Stimulated activated CD4-positive, alpha-beta T cell treated with anti-CD3 and anti-CD28 coated beads, Interleukin-12 subunit alpha, Interleukin-12 subunit beta, amount 100 ng/mL, for 48 hours (primary cell): Measurements from ENCODE around the gene SELENOS.
A peak's percentile ranks its signal among the peaks of the same experiment; 100 is the strongest.

Experiments used
- DNase-seq, 3 donors: peaks; one replicate each; pipeline ENCODE4 v3.0.0-alpha.2; 2020; ENCODE audit warnings: low read depth in 2 of 3, low spot score in 1 of 3

The SELENOS gene

DNA sequence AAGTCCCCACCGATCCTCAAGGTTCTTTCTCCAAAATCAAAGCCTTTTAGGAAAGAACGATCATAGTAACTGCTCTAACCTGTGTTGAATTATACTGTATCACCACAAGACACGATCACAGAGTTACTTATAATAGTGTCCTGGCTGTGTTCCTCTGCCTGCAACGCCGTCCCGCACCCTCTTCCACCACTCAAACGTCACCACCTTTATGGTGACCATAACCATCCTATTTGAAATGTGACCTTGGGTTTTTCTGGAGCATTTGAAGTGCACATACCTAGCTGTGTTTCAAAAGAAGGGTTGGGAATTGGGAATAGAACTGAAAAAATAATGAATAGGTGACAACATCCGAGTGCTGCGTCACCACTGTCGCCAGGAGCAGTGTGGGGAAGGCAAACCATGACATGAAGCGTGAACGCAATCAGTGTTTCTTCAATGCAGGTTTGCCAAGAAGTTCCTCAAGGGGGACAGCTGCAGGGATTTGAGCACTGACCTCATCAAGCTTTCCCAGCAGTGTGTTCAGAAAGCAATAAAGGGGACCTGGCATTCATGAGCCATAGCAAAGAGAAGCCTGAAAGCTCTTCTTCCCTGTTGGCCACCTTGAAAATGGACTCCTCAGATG is 769 bp upstream of the SELENOS start:
- no peak for DNase-seq

DNA sequence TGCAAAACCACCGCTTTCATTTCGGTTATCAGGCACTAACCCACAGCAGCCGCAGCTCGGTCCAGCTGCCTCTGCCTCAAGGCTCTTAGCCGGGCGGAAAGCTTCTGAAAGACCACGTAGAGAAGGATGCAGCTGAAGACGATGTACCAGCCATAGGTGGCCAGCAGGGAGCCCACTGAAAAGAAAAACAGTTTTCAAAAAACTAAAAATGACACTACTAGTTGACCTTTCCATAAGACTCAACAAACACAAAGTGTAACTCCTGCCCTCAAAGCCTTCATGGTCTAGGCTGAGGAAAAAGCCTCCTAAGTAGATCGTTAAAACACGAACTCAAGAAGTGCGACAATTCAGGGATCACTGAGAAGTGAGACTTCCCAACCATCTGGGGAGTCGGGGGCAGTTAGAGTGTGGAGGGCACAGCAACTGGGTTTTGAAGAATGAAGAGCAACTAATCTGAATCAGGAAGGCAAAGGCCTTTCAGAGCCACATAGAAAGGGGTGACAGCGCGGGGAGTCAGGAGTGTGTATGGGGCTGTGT is 716 bp downstream of the SELENOS start:
- no peak for DNase-seq

DNA sequence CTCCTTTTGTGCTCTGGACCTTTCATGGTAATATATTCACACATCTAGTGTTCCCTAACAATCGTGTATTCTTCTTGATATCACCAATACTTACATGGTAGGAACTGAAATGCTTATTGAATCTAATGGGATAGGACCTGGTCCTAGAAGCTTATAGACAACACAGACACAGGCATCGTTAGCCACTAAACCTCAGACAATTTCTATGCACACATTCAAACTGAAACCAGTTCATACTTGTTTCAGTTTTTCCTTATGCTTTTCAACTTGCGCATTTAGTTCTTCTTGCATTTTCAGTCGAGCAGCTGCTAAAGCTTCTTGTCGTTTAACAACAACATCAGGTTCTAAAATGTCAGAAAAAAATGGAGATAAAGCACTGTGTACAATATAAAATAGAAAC is 2.3 kb downstream of the SELENOS start:
- DNase-seq: no peak

GRCh38 chr15:101273534-101273933 is 3.8 kb downstream of the SELENOS start:
- DNase-seq: no peak

- DNase-seq: no peak
Observed at GRCh38 chr15:101272584-101272983, 4.7 kb downstream of the SELENOS start.

DNA sequence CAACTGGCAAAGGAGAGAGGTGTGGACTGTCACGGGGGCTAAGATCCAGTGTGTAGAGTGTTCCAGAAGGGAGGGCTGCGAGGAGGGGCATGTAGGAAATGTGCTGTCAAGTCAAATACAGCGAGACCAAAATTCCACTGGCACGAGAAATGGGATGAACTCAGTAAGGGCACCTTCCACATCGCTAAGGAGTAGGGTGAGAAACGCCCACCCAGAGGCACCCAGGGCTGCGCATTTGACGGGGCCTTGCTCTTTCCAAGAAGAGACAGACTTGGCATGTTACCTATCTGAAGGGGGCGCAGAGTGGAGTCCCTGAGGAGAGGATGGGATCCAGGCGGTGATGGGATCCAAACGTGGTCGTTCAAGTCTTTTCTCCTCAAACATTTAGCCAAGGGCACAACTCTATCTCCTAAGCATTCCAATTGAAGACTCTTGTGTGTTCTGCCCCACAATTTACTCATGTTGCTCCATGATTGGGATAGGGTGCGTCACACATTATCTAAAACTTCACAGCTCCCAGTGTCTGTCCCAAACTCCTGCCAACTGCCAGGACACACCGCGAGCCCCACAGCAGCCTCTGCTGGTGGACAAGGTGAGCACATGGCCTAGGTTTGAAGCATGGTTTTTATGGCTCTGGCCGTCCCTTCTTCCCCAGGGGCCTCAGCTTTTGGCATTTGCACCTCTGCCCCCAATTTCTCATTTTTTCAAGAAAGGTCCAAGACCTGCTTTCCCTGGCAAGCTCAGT is 7.6 kb downstream of the SELENOS start:
- no peak for DNase-seq

DNA sequence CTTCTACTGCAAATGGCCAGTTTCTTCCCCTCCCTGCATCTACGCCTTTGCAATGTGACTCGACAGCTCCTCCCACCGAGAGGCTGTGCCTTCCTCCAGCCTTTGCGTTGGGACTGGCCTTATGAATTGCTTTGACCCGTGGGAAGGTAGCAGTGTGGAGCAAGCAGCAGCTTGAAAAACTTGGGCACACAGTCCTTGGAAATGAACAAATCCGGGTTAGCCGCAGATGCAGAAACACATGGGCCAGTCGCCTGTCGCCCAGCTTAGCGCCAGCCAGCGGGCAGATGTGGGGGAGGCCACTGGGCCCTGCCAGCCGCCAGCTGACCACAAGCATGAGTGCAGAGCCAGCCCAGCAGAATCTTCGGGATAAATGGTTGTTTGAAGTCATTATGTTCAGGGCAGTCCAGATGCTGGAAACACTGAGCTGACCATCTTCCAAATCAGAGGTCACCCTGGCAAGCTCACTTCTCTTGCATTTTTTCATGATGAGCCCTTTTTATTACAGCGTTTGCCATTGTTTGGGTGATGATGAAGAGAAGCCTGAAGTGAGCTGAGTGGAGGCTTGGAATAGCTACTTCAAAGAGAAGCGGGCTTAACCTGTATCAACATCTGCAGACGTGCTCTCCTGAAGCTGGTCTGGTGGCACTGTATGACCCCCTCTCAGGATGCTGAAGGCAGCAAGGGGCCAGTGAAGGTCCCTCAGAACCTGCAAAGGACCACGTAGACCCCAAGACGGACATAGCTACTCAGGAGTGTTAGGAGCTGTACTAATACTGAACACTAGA is 9.8 kb downstream of the SELENOS start:
- no peak for DNase-seq

DNA sequence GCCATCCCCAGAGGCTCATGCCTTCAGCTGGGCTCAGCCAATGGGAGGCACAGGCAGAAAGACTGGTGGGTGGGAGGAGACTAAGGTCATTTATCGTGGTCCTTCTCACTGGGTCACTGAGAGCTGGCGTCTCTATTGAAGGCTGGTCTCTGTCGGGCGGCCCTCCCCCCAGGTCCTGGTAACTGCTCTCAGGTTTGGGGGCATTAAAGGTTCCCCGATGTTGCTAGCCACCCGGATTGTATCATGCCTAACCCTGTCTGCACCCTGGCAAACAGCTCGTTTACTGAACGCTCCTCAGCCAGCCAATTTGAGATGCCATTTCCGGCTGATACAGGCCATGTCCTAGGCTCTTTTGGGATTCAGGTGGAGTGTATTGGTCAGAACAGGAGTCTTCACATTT is 10.5 kb downstream of the SELENOS start:
- DNase-seq: no peak

DNA sequence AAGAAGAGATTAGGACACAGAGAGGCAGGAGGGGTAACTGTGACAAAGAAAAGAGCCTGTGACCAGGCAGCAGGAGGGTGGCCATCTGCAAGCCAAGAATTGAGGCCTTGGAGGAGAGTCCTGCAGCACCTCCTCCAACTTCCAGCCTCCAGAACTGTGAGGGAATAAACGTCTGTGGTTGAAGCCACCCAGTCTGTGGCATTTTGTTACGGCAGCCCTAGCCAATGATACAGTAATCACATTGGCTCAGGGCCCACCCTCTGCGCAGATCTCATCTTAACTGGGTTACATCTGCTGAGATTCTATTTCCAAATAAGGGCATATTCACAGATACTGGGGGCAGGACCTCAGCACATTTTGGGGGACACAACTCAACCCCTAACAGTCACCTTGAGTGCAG is 11.3 kb downstream of the SELENOS start:
- no peak for DNase-seq

DNA sequence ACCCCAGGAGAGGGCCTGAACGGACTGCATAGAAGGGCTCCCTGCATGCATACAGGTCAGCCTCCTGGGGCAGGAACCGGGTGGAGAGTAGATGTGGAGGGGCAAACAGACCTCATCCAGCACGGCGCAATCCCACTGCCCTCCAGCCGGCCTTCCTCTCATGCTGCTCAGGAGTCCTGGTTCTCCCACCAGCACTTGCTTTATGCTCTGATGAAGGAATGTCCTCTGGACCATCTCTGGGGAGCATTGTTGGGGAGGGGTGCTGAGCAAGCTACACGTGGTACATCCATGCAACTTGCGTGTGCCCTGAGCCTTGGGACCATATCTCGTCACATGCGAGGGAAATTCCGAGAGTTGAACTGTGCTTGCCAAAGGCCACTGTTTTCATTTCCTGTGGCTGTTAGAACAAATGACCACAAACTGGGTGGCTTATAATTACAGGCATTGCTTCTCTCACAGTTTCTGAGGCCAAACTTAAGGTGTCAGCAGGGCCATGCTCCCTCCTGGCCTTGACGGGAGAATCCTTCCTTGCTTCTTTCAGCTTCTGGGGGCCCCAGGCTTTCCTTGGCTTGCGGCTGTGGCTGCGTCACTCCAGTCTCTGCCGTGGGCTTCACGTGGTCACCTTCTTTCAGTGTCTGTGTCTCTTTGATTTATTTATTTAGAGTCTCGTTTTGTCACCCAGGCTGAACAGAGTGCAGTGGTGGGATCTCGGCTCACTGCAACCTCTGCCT is 12.2 kb downstream of the SELENOS start:
- no peak for DNase-seq

GRCh38 chr15:101264011-101264410 is 13.3 kb downstream of the SELENOS start:
- DNase-seq: no peak

GRCh38 chr15:101262551-101262950 is 14.7 kb downstream of the SELENOS start:
- DNase-seq: no peak

DNA sequence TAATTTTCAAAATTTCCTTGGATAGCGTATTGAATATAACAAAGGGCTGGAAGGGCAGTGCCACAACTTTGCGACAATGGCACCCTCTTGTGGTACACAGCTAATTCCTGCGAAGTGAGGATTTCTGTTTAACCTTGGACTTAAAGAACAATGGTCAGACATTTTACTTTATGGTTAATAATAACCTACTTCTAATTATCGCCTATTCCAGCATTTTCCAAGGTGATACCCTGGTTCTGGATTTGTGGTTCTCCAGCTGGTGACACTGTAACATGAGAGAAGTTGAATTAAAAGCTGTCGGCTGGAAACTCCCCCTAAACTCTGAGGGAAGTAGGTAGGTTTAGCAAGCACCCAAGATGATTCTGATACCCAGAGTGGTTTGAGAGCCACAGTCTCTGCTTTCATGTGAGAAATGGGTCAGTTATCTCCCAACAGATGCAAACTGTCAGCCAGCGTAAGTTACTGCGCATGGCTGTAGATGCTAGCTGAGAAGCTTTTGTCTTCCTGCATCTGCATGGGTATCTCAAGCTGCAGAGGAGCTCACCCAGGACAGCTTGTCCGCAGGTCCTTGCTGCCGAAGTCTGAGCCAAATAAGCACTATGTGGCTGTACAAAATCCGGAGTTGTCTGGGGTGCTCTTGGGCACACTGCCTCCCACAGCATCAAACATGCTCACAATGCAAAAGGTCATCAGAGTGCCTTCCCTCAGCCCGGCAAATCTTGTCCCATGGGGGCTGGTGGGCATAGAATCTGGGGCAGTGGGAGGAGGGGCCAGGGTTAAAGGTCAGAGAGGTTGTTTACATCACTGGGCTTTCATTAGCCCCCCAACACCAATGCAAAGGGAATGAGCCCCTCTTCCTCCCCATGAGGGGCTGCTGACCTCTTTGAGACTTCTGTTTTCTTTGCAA is 18.8 kb downstream of the SELENOS start:
- DNase-seq: peak in 2 of 3 donors; percentile 23 to 53

GRCh38 chr15:101256757-101257156 is 20.5 kb downstream of the SELENOS start:
- DNase-seq: no peak

DNA sequence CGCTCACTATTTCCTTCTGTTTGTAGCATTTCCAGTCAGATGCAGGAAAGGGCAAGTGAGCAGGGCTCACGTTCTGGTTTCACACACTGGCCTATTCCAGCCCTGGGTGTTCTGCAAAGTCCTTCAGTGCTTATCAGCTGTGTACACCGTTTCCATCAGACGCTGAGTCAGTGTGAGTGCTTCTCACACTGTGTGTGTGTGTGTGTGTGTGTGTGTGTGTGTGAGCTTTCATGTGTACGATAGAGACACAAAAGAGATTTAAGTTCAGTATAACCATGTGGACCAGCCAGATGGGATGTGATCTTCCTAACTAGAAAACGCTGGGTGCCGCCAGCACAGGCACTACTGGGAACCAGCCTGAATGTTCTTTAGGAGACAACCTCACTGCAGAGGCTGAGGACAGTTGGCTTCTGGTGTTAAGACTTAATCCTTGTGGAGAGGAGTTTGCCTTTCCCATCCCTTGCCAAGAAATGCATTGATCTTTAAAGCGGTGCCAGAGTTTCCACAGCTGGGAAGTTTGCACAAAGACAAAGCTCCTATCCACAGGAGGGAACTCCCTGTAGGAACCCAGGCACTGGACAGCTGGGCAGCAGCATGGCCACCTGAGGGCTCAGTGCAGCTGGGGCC is 21.6 kb downstream of the SELENOS start:
- DNase-seq: no peak

DNA sequence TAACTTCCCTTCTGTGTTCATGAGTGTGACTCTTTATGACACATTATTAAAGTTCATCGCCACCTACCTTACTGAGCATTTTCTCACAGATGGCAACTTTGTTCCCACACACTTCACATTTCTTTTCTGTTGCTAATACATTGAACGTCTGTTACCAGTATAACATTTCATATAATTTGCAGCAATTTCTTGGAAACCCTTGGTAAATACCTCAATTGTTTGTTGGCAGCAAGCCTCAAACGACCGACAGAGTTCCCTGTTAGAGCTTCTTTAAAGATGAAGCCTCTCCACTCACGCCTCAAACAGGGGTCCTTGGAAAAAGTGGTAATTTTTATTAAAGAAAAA is 22.3 kb downstream of the SELENOS start:
- DNase-seq: no peak

DNA sequence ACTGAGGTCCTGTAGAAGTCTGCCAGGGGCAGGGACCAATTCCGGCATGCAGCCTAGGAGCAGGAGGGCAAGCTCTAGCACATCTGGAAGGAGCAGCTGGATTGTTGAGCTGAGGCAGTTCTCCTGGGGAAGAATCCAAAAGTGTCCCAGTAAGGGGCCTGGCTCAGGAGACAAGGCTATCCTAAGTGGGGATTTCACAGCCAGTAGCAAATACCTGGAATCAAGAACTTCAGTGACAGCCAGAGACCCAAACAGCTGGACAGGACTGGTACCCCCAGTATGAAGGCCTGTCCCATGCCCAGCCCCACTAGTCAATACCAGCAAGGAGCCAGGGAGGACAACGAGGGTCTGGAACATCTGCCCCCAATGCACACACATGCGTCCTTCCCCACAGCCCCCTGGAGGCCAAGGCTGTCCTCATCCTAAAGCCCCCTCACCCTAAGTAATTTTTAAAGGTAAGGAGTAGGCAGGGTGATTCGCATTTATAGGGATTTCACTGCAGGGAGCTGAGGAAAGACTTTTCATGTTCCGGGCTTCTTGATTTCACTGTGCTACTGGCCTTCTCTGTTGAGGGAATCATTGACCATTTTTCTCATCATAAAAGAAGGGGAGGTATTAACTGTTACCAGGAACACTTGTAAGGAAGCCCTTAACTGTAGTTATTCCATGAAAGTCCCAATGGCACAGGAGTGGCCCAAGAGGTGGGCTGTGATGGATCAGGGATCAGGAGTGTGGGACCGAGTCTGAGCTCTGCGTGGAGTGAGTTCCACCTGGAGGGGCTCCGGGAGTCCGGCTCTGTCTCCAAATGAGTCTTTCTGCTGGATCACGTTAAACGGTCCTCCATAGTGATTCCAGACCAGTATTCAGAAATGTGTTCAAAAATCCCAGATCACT is 22.9 kb downstream of the SELENOS start:
- DNase-seq: no peak

- no peak for DNase-seq
Observed at GRCh38 chr15:101252836-101253235, 24.4 kb downstream of the SELENOS start.
